Adrenal gland (tissue), 12 donors: Measurements from ENCODE around the gene SGCB. TPM values are rescaled to one million over a fixed set of nuclear protein-coding genes. Genes with fewer than 3 reads are reported as not detected.

Experiments used
- DNase-seq, 7 donors: peaks; one replicate each; pipeline ENCODE4 v3.0.0-alpha.2; 2019 to 2020
- H3K27ac ChIP-seq, 5 donors: fragments of 200-600 bp; sonication (generic) in 4 of 5; 1 replicate in 3 of 5; 2 replicates in 2 of 5; pipeline versions ENCODE4 v1.5.1 to v1.8.0; 2016 to 2020; ENCODE audit warnings: mild to moderate bottlenecking in 1 of 5
- H3K27me3 ChIP-seq: fragments of 200-600 bp; 2 replicates; pipeline ENCODE4 v1.8.0; 2021
- H3K36me3 ChIP-seq, 2 donors: fragments of 200-600 bp; replicated peaks in 1 of 2; 1 replicate in 1 of 2; 2 replicates in 1 of 2; pipeline versions ENCODE4 v1.5.1 to v1.8.0; 2018 to 2022
- H3K4me1 ChIP-seq, 2 donors: fragments of 200-600 bp; replicated peaks in 1 of 2; 1 replicate in 1 of 2; 2 replicates in 1 of 2; pipeline versions ENCODE4 v1.5.1 to v1.8.0; 2018 to 2021
- H3K4me3 ChIP-seq, 4 donors: fragments of 200-600 bp; sonication (generic) in 3 of 4; one replicate each; pipeline ENCODE4 v1.5.1; 2016 to 2018
- H3K9me3 ChIP-seq, 3 donors: fragments of 200-600 bp; sonication (generic) in 1 of 3; replicated peaks in 1 of 3; 1 replicate in 2 of 3; 2 replicates in 1 of 3; pipeline versions ENCODE4 v1.5.1 to v1.8.0; 2016 to 2021
- CTCF ChIP-seq, 6 experiments: fragments of 450-650 bp in 4 of 6; fragments of 200-600 bp in 2 of 6; sonication (generic) in 1 of 6; IDR thresholded peaks; 1 replicate in 5 of 6; 2 replicates in 1 of 6; pipeline versions ENCODE4 v1.5.1 to v1.8.0; 2016 to 2021; ENCODE audit warnings: antibody characterized with exemption in 6 of 6, mild to moderate bottlenecking in 2 of 6, moderate library complexity in 1 of 6
- POLR2A ChIP-seq, 2 donors: fragments of 450-650 bp; IDR thresholded peaks; one replicate each; pipeline ENCODE4 v1.6.1; 2017; ENCODE audit warnings: antibody characterized with exemption in 2 of 2, mild to moderate bottlenecking in 2 of 2, moderate library complexity in 1 of 2
- WGBS, 4 donors: extraction: QIAGEN DNeasy Blood & Tissue Kit in 2 of 4; methylation state at CpG; one replicate each; pipeline versions ENCODE4 v1.1.5 to v1.1.7; 2013 to 2017; 5-methylcytosine and 5-hydroxymethylcytosine counted together
- intact Hi-C, 2 donors: fragments of 100-400 bp; cut with DNase I; formaldehyde crosslinking; loops; one replicate each; pipeline versions ENCODE4 v1.14.1 to v1.15.0; 2022 to 2023
- polyA plus RNA-seq, 3 donors: library from polyadenylated mRNA; stranded (reverse); fragments of 200-250 nt in 2 of 3; fragments of 350-450 nt in 1 of 3; fragmentation: Illumina TruSeq in 1 of 3; extraction: RNeasy Lipid Tissue Mini Kit (QIAGEN cat#74804) in 1 of 3; gene quantifications; one replicate each; pipeline ENCODE4 v1.2.3, GENCODE V29; 2013 to 2014
- total RNA-seq, 9 donors: library from RNA; depleted of rRNA in 4 of 9; stranded (reverse); fragments of >200 nt in 4 of 9; fragments of 120-200 nt in 1 of 9; fragmentation: NEBNext Ultra II Directional in 1 of 9; extraction: Animal tissue kit (Norgen Biotek cat#: 25700) in 1 of 9; gene quantifications; one replicate each; pipeline versions ENCODE4 v1.1.0 to v1.2.4, GENCODE V29; 2013 to 2023
- donor health status: healthy with polysubstance abuse.
- donor health status: Bipolar disorder and iron deficiency.
- donor health status: DM: yes; HTN: yes; CAD: no.
- donor health status: DM: no; HTN: no; CAD: no.
- donor health status: DM: no; HTN: no; CAD: no.
- donor health status: DM: yes; HTN: yes; CAD: no.

Gene SGCB
- total and polyA plus RNA-seq, 12 donors: 7.7 to 55.3 (median 27.1) TPM

GRCh38 chr4:52032005-52032404 lies 6.1 kb downstream of the SGCB start:
- Histone ChIP-seq H3K27ac (no peak overlapping the region), H3K4me3 (no peak overlapping the region), H3K4me1 (peaks cover 0 to 23% of the 10 kb centered on the region in 2 donors), H3K36me3 (peaks cover 0 to 21% of the 10 kb centered on the region in 2 donors), H3K9me3 (no peaks in the 10 kb centered on the region), H3K27me3 (no peaks in the 10 kb centered on the region)
- TF ChIP-seq CTCF (IDR thresholded peaks at IDR 0.05) (no peak), POLR2A (IDR thresholded peaks at IDR 0.05) (no peak)
- intact Hi-C loops: no loop called here
- no peak for DNase-seq
- 95 to 100% (median 100%) methylated on average over 1 of the region's 1 CpG for WGBS, 4 donors

- Histone ChIP-seq H3K27ac (no peak overlapping the region), H3K4me1 (peaks cover 0 to 11% of the 10 kb centered on the region in 2 donors), H3K27me3 (no peaks in the 10 kb centered on the region), H3K36me3 (peaks cover 0 to 30% of the 10 kb centered on the region in 2 donors), H3K9me3 (no peaks in the 10 kb centered on the region), H3K4me3 (no peak overlapping the region)
- no peak for DNase-seq
- no peak for TF ChIP-seq POLR2A (IDR thresholded peaks at IDR 0.05)
- TF ChIP-seq CTCF (IDR thresholded peaks at IDR 0.05): no peak
- intact Hi-C loops: loop anchor here (10.0 kb wide), 2 partner anchors 124 to 134 kb away; no protein-coding TSS in a partner anchor
- WGBS, 4 donors: 80 to 96% (median 84%) methylated on average over 1 of the region's 1 CpG
These were observed 9.1 kb downstream of the SGCB start for GRCh38 chr4:52028970-52029369.

GRCh38 chr4:52019936-52020657 lies 18.0 kb downstream of the SGCB start, which contains the start of gene LRRC66:
LRRC66 (minus strand) TSS chr4:52020363; CDS start chr4:52017613, 2,750 bp downstream.
- Histone ChIP-seq H3K36me3 (peaks cover 0 to 18% of the 10 kb centered on the region in 2 donors), H3K4me1 (no peaks in the 10 kb centered on the region), H3K9me3 (no peaks in the 10 kb centered on the region), H3K27ac (no peak within 1 kb of the TSS), H3K4me3 (no peak within 1 kb of the TSS), H3K27me3 (no peaks in the 10 kb centered on the region)
- TF ChIP-seq CTCF (IDR thresholded peaks at IDR 0.05) (no peak), POLR2A (IDR thresholded peaks at IDR 0.05) (no peak)
- 88 to 91% (median 89%) methylated on average over 6 of the region's 6 CpGs for WGBS, 4 donors
- intact Hi-C loops: loop anchor here (10.0 kb wide), 2 partner anchors 115 to 125 kb away; no protein-coding TSS in a partner anchor
- peak in 2 of 7 donors; percentile 9 to 26 for DNase-seq

GRCh38 chr4:52017814-52018213 lies 20.3 kb downstream of the SGCB start:
- no peaks in the 10 kb centered on the region for H3K27me3 ChIP-seq
- H3K4me1 ChIP-seq: no peaks in the 10 kb centered on the region
- intact Hi-C loops: no loop called here
- H3K4me3 ChIP-seq: no peak overlapping the region
- TF ChIP-seq POLR2A (IDR thresholded peaks at IDR 0.05) (no peak), CTCF (IDR thresholded peaks at IDR 0.05) (no peak)
- peaks cover 0 to 7% of the 10 kb centered on the region in 2 donors for H3K36me3 ChIP-seq
- H3K9me3 ChIP-seq: no peaks in the 10 kb centered on the region
- 0 to 52% (median 38%) methylated on average over 1 of the region's 1 CpG for WGBS, 4 donors
- DNase-seq: no peak
- no peak overlapping the region for H3K27ac ChIP-seq
